Fibroblast of lung (primary cell): Measurements from ENCODE around the gene MTNR1A. TPM values are rescaled to one million over a fixed set of nuclear protein-coding genes. Genes with fewer than 3 reads are reported as not detected.

ENCODE experiments used
- DNase-seq, 2 donors: peaks; one replicate each; pipeline versions ENCODE4 v3.0.0 to v3.0.0-alpha.2; 2010; ENCODE audit warnings: low read depth in 2 of 2
- H2AFZ ChIP-seq: 2 replicates; pipeline ENCODE4 v1.5.1; 2012; ENCODE audit warnings: low read length, control low read depth, inconsistent platforms
- H3K27ac ChIP-seq: 2 replicates; pipeline ENCODE4 v1.5.1; 2011; ENCODE audit warnings: low read length, control low read depth; ENCODE audit not compliant: insufficient read depth
- H3K27me3 ChIP-seq: 2 replicates; pipeline ENCODE4 v1.5.1; 2011; ENCODE audit warnings: mild to moderate bottlenecking, low read length; ENCODE audit not compliant: control insufficient read depth, insufficient read depth
- H3K36me3 ChIP-seq: 2 replicates; pipeline ENCODE4 v1.5.1; 2011; ENCODE audit warnings: low read length; ENCODE audit not compliant: control insufficient read depth, insufficient read depth
- H3K4me1 ChIP-seq: 2 replicates; pipeline ENCODE4 v1.5.1; 2011; ENCODE audit warnings: low read length; ENCODE audit not compliant: control insufficient read depth, insufficient read depth; ENCODE audit errors: extremely low read depth
- H3K4me2 ChIP-seq: 2 replicates; pipeline ENCODE4 v1.5.1; 2011; ENCODE audit warnings: low read length, control low read depth; ENCODE audit not compliant: insufficient read depth; ENCODE audit errors: extremely low read depth
- H3K4me3 ChIP-seq, 4 experiments: fragments of 200-600 bp in 1 of 4; sonication (generic) in 1 of 4; replicated peaks in 1 of 4; 2 replicates each; pipeline ENCODE4 v1.5.1; 2011 to 2016; ENCODE audit warnings: low read length in 4 of 4, low read depth in 3 of 4, mild to moderate bottlenecking in 3 of 4, control low read depth in 2 of 4, inconsistent platforms in 1 of 4, mixed read lengths in 1 of 4; ENCODE audit not compliant: insufficient read depth in 1 of 4; ENCODE audit errors: control extremely low read depth in 1 of 4
- H3K79me2 ChIP-seq: 2 replicates; pipeline ENCODE4 v1.5.1; 2012; ENCODE audit warnings: mild to moderate bottlenecking, low read length, inconsistent platforms; ENCODE audit not compliant: control insufficient read depth, insufficient read depth
- H3K9ac ChIP-seq: 2 replicates; pipeline ENCODE4 v1.5.1; 2011; ENCODE audit warnings: mild to moderate bottlenecking, low read length, control low read depth; ENCODE audit not compliant: insufficient read depth
- H3K9me3 ChIP-seq: 2 replicates; pipeline ENCODE4 v1.5.1; 2012; ENCODE audit warnings: low read depth, low read length; ENCODE audit not compliant: control insufficient read depth, insufficient read depth
- H4K20me1 ChIP-seq: 2 replicates; pipeline ENCODE4 v1.5.1; 2011; ENCODE audit warnings: low read length; ENCODE audit not compliant: control insufficient read depth, insufficient read depth; ENCODE audit errors: extremely low read depth
- EZH2 ChIP-seq: IDR thresholded peaks from 2 replicates; pipeline ENCODE4 v1.5.1; 2012; ENCODE audit warnings: low read length, control low read depth, mild to moderate bottlenecking; ENCODE audit errors: missing control alignments
- polyA plus RNA-seq, 2 donors: library from polyadenylated mRNA; depleted of rRNA in 1 of 2; stranded (reverse) in 1 of 2; unstranded in 1 of 2; fragments of >200 nt; gene quantifications; 2 replicates each; pipeline ENCODE4 v1.2.1, GENCODE V29; 2011 to 2012; ENCODE audit warnings: missing spikeins in 1 of 2
- total RNA-seq: library from RNA; depleted of rRNA; stranded (reverse); fragments of >200 nt; gene quantifications from 2 replicates; pipeline ENCODE4 v1.2.1, GENCODE V29; 2014
- TF ChIP-seq, protein P1 (sequence below), 2 donors: IDR thresholded peaks in 1 of 2; conservative IDR thresholded peaks in 1 of 2; 1 replicate in 1 of 2; 2 replicates in 1 of 2; pipeline ENCODE4 v1.5.1; 2011 to 2012; ENCODE audit warnings: low read length in 2 of 2, control low read depth in 1 of 2, inconsistent platforms in 1 of 2, low read depth in 1 of 2, mild to moderate bottlenecking in 1 of 2

MTNR1A gene
- total and polyA plus RNA-seq, 2 donors (not counting 1 experiment from before 2014, with no cell fraction given): not detected

DNA sequence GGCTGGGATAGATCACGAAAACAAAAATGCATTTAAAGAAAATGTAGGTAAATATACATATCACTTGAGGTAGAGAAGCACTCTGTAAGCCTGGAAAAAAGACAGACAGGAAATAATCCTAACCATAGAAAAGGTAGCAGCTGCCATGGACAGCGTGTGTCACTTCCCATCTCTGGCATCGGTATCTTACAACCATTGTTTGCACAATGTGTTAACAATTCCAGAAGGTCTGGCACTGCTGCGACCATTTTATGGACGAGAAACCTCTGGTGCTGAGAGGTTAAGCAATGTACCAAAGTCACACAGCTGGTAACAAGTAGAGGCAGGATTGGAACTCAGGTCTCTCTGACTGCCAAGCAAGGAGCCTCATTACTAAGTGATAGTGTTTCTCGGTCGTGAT, 1.7 kb upstream of the MTNR1A start:
- DNase-seq: no peak
- no peaks in the 10 kb centered on the region for H3K79me2 ChIP-seq
- no peaks in the 10 kb centered on the region for H3K27me3 ChIP-seq
- no peak overlapping the region for H3K4me2 ChIP-seq
- H4K20me1 ChIP-seq: no peaks in the 10 kb centered on the region
- no peaks in the 10 kb centered on the region for H3K36me3 ChIP-seq
- H3K4me3 ChIP-seq: no peak overlapping the region
- no peak for TF ChIP-seq EZH2
- TF ChIP-seq, protein P1, sequence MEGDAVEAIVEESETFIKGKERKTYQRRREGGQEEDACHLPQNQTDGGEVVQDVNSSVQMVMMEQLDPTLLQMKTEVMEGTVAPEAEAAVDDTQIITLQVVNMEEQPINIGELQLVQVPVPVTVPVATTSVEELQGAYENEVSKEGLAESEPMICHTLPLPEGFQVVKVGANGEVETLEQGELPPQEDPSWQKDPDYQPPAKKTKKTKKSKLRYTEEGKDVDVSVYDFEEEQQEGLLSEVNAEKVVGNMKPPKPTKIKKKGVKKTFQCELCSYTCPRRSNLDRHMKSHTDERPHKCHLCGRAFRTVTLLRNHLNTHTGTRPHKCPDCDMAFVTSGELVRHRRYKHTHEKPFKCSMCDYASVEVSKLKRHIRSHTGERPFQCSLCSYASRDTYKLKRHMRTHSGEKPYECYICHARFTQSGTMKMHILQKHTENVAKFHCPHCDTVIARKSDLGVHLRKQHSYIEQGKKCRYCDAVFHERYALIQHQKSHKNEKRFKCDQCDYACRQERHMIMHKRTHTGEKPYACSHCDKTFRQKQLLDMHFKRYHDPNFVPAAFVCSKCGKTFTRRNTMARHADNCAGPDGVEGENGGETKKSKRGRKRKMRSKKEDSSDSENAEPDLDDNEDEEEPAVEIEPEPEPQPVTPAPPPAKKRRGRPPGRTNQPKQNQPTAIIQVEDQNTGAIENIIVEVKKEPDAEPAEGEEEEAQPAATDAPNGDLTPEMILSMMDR (conservative IDR thresholded peaks at IDR 0.05 in 1 of 2, IDR thresholded peaks at IDR 0.05 in 1 of 2; ENCODE audit: low read depth in 1 of 2, low read length in 2 of 2): no peak
- no peaks in the 10 kb centered on the region for H3K9me3 ChIP-seq
- H3K27ac ChIP-seq: no peak overlapping the region
- no peak overlapping the region for H2AFZ ChIP-seq
- H3K9ac ChIP-seq: no peak overlapping the region
- H3K4me1 ChIP-seq: no peaks in the 10 kb centered on the region

- H3K27ac ChIP-seq: no peak overlapping the region
- no peak overlapping the region for H3K9ac ChIP-seq
- TF ChIP-seq, protein P1 (conservative IDR thresholded peaks at IDR 0.05 in 1 of 2, IDR thresholded peaks at IDR 0.05 in 1 of 2; ENCODE audit: low read depth in 1 of 2, low read length in 2 of 2): peak; percentile 8 to 13
- peak; percentile 47 for TF ChIP-seq EZH2
- peak overlapping the region in 2 of 4 experiments; percentile 34 to 45 for H3K4me3 ChIP-seq
- H2AFZ ChIP-seq: no peak overlapping the region
- H3K9me3 ChIP-seq: no peaks in the 10 kb centered on the region
- H3K79me2 ChIP-seq: no peaks in the 10 kb centered on the region
- no peaks in the 10 kb centered on the region for H3K27me3 ChIP-seq
- peak; percentile 20 to 23 for DNase-seq
- no peaks in the 10 kb centered on the region for H4K20me1 ChIP-seq
- H3K36me3 ChIP-seq: no peaks in the 10 kb centered on the region
- peak overlapping the region; percentile 18 for H3K4me2 ChIP-seq
- H3K4me1 ChIP-seq: no peaks in the 10 kb centered on the region
These were observed 841 bp downstream of the MTNR1A start for GRCh38 chr4:186554539-186554913.

DNA sequence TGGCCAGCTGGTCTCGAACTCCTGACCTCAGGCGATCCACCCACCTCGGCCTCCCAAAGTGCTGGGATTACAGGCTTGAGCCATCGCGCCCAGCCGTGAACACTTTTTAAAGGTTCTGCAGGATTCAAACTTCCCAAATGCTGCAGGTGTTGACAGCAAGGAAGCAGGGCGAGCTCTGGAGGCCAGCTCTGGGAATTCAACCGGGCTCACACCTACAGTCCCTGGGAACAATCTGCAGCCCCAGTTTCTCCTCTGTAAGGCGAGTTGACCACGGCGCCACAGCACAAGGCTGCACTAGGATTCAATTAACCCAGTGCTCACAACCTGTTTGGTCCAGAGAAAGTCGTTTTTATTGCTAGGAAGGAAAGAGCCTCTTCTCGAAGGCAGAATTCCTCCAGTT, 1.6 kb downstream of the MTNR1A start:
- Histone ChIP-seq H3K4me1 (no peaks in the 10 kb centered on the region), H3K9me3 (no peaks in the 10 kb centered on the region), H2AFZ (no peak overlapping the region), H4K20me1 (no peaks in the 10 kb centered on the region), H3K27ac (no peak overlapping the region), H3K36me3 (no peaks in the 10 kb centered on the region), H3K4me3 (no peak overlapping the region), H3K9ac (no peak overlapping the region), H3K4me2 (no peak overlapping the region), H3K79me2 (no peaks in the 10 kb centered on the region), H3K27me3 (no peaks in the 10 kb centered on the region)
- TF ChIP-seq, protein P1 (conservative IDR thresholded peaks at IDR 0.05 in 1 of 2, IDR thresholded peaks at IDR 0.05 in 1 of 2; ENCODE audit: low read depth in 1 of 2, low read length in 2 of 2): no peak
- TF ChIP-seq EZH2: no peak
- DNase-seq: no peak
